Peyer's patch (tissue), 4 donors: Measurements from ENCODE around the gene SH3D21.

Source experiments
- CTCF ChIP-seq, 6 experiments: fragments of 450-650 bp in 4 of 6; fragments of 200-600 bp in 2 of 6; sonication (generic) in 1 of 6; IDR thresholded peaks; one replicate each; pipeline ENCODE4 v1.5.1; 2017 to 2019; ENCODE audit warnings: antibody characterized with exemption in 6 of 6, mild to moderate bottlenecking in 3 of 6, moderate library complexity in 1 of 6
- POLR2A ChIP-seq, 2 donors: fragments of 450-650 bp; IDR thresholded peaks; one replicate each; pipeline ENCODE4 v1.5.1; 2017; ENCODE audit warnings: antibody characterized with exemption in 2 of 2, mild to moderate bottlenecking in 2 of 2, moderate library complexity in 2 of 2

- TF ChIP-seq CTCF (IDR thresholded peaks at IDR 0.05), result no peak
- no peak for TF ChIP-seq POLR2A (IDR thresholded peaks at IDR 0.05)
These were observed 47.0 kb downstream of the SH3D21 start for GRCh38 chr1:36352910-36353878.
